GM12873 (cell line): ENCODE measurements around the gene TMC4.

Experiments used
- CTCF ChIP-seq: IDR thresholded peaks from 2 replicates; pipeline ENCODE4 v1.5.1; 2012; ENCODE audit warnings: low read depth, mild to moderate bottlenecking, moderate library complexity, low read length, control low read depth; ENCODE audit not compliant: insufficient read depth; ENCODE audit errors: missing control alignments

Gene TMC4

GRCh38 chr19:54115109-54116063 is 57.6 kb downstream of the TMC4 start, which contains the start of the genes PRPF31 and TFPT:
PRPF31 (plus strand) TSS chr19:54115754; CDS start chr19:54118279, 2,525 bp downstream.
TFPT (minus strand) TSS chr19:54115657; CDS start chr19:54115269, 388 bp downstream.
- no peak for TF ChIP-seq CTCF

- TF ChIP-seq CTCF, result no peak
Observed at GRCh38 chr19:54114340-54115108, 58.4 kb downstream of the TMC4 start.
